ENCODE results near the gene TMEM82. TPM values are rescaled to one million over a fixed set of nuclear protein-coding genes. Genes with fewer than 3 reads are reported as not detected.

The TMEM82 gene
- total RNA-seq, 4 donors from 2014 or later: 0.33 TPM; not detected in 3

- H3K4me3 ChIP-seq: peak overlapping the region; percentile 51 to 63 (median 55)
- H3K9me3 ChIP-seq: no peaks in the 10 kb centered on the region
- peaks cover 24 to 35% (median 30%) of the 10 kb centered on the region in 3 donors for H3K27me3 ChIP-seq
- H3K36me3 ChIP-seq: no peaks in the 10 kb centered on the region
- intact Hi-C loops (cut with DNase I; ENCODE audit: low total_unique reads): no loop called here
- ATAC-seq (peak in 1 of 2 donors; percentile 8), DNase-seq (no peak)
- in situ Hi-C loops (cut with MboI; ENCODE audit: low sequenced_read_pairs in 4 of 4): no loop called here
- peaks cover 0 to 15% of the 10 kb centered on the region in 2 donors for H3K4me1 ChIP-seq
- peak overlapping the region in 3 of 4 donors; percentile 47 to 51 (median 49) for H3K27ac ChIP-seq
- TF ChIP-seq CTCF (IDR thresholded peaks at IDR 0.05 in 4 of 5, conservative IDR thresholded peaks at IDR 0.05 in 1 of 5): no peak
- TF ChIP-seq POLR2A (IDR thresholded peaks at IDR 0.05): no peak
Measured at GRCh38 chr1:15757575-15758342, 15.5 kb downstream of the TMEM82 start.

GRCh38 chr1:15758343-15758931 is 16.1 kb downstream of the TMEM82 start, which contains the start of gene FBLIM1:
FBLIM1 (plus strand) TSS chr1:15758795; CDS start chr1:15764984, 6,189 bp downstream.
- ATAC-seq: no peak
- DNase-seq: no peak
- in situ Hi-C loops (cut with MboI; ENCODE audit: low sequenced_read_pairs in 4 of 4): no loop called here

GRCh38 chr1:15758953-15759661 is 16.8 kb downstream of the TMEM82 start:
- Histone ChIP-seq H3K27ac (peak overlapping the region; percentile 31 to 65 (median 61)), H3K9me3 (no peaks in the 10 kb centered on the region), H3K4me1 (peaks cover 0 to 15% of the 10 kb centered on the region in 2 donors), H3K4me3 (peak overlapping the region; percentile 51 to 63 (median 55)), H3K27me3 (peaks cover 24 to 35% (median 30%) of the 10 kb centered on the region in 3 donors), H3K36me3 (no peaks in the 10 kb centered on the region)
- no peak for ATAC-seq
- in situ Hi-C loops (cut with MboI; ENCODE audit: low sequenced_read_pairs in 4 of 4) (no loop called here), intact Hi-C loops (cut with DNase I; ENCODE audit: low total_unique reads) (no loop called here)
- no peak for DNase-seq
- TF ChIP-seq CTCF (IDR thresholded peaks at IDR 0.05 in 4 of 5, conservative IDR thresholded peaks at IDR 0.05 in 1 of 5): no peak
- peak in 1 of 2 donors; percentile 16 for TF ChIP-seq POLR2A (IDR thresholded peaks at IDR 0.05)

More at GRCh38 chr1:15758343-15758931, 16.1 kb downstream of the TMEM82 start, which contains the start of gene FBLIM1:
- Histone ChIP-seq H3K9me3 (no peaks in the 10 kb centered on the region), H3K4me3 (peak within 1 kb of the TSS; percentile 51 to 63 (median 55)), H3K27ac (peak within 1 kb of the TSS; percentile 31 to 65 (median 61)), H3K27me3 (peaks cover 24 to 35% (median 30%) of the 10 kb centered on the region in 3 donors), H3K4me1 (peaks cover 0 to 15% of the 10 kb centered on the region in 2 donors), H3K36me3 (no peaks in the 10 kb centered on the region)
- TF ChIP-seq POLR2A (IDR thresholded peaks at IDR 0.05) (no peak), CTCF (IDR thresholded peaks at IDR 0.05 in 4 of 5, conservative IDR thresholded peaks at IDR 0.05 in 1 of 5) (no peak)
- intact Hi-C loops (cut with DNase I; ENCODE audit: low total_unique reads): no loop called here

GRCh38 chr1:15760520-15761211 is 18.4 kb downstream of the TMEM82 start:
- peaks cover 24 to 35% (median 30%) of the 10 kb centered on the region in 3 donors for H3K27me3 ChIP-seq
- in situ Hi-C loops (cut with MboI; ENCODE audit: low sequenced_read_pairs in 4 of 4): no loop called here
- H3K4me1 ChIP-seq: peaks cover 0 to 15% of the 10 kb centered on the region in 2 donors
- H3K9me3 ChIP-seq: no peaks in the 10 kb centered on the region
- ATAC-seq: no peak
- H3K27ac ChIP-seq: peak overlapping the region; percentile 24 to 65 (median 52)
- H3K36me3 ChIP-seq: no peaks in the 10 kb centered on the region
- H3K4me3 ChIP-seq: no peak overlapping the region
- intact Hi-C loops (cut with DNase I; ENCODE audit: low total_unique reads): no loop called here
- no peak for DNase-seq
- no peak for TF ChIP-seq CTCF (IDR thresholded peaks at IDR 0.05 in 4 of 5, conservative IDR thresholded peaks at IDR 0.05 in 1 of 5)
- no peak for TF ChIP-seq POLR2A (IDR thresholded peaks at IDR 0.05)
